Lung (tissue), 12 donors: ENCODE data around the gene NCL. TPM values are rescaled to one million over a fixed set of nuclear protein-coding genes. Genes with fewer than 3 reads are reported as not detected.

Experiments used
- ATAC-seq: fragments of 200-7000 bp; cut with Tn5 transposase; one replicate; pipeline ENCODE4 v1.9.1; 2020; ENCODE audit warnings: moderate number of reproducible peaks; ENCODE audit not compliant: insufficient read depth, low FRiP score
- DNase-seq, 3 donors: peaks; one replicate each; pipeline ENCODE4 v3.0.0-alpha.2; 2013 to 2017
- H3K27ac ChIP-seq, 2 donors: one replicate each; pipeline ENCODE4 v1.5.1; 2013; ENCODE audit warnings: mild to moderate bottlenecking in 2 of 2, moderate library complexity in 2 of 2, control low read depth in 1 of 2, inconsistent platforms in 1 of 2, low read depth in 1 of 2, low read length in 1 of 2
- H3K27me3 ChIP-seq, 3 donors: one replicate each; pipeline ENCODE4 v1.5.1; 2013; ENCODE audit warnings: low read length in 2 of 3; ENCODE audit not compliant: control insufficient read depth in 3 of 3, insufficient read depth in 3 of 3
- H3K36me3 ChIP-seq, 4 donors: one replicate each; pipeline ENCODE4 v1.5.1; 2013; ENCODE audit warnings: low read length in 4 of 4, mild to moderate bottlenecking in 1 of 4, moderate library complexity in 1 of 4; ENCODE audit not compliant: control insufficient read depth in 4 of 4, insufficient read depth in 4 of 4
- H3K4me1 ChIP-seq, 5 donors: one replicate each; pipeline ENCODE4 v1.5.1; 2013; ENCODE audit warnings: low read length in 5 of 5, mild to moderate bottlenecking in 2 of 5, moderate library complexity in 1 of 5; ENCODE audit not compliant: control insufficient read depth in 5 of 5, insufficient read depth in 5 of 5
- H3K4me3 ChIP-seq: one replicate; pipeline ENCODE4 v1.5.1; 2013; ENCODE audit warnings: mild to moderate bottlenecking, control low read depth, moderate library complexity
- H3K9ac ChIP-seq, 2 donors: one replicate each; pipeline ENCODE4 v1.5.1; 2013; ENCODE audit warnings: low read length in 2 of 2, control low read depth in 1 of 2; ENCODE audit not compliant: insufficient read depth in 1 of 2
- H3K9me3 ChIP-seq, 4 donors: one replicate each; pipeline ENCODE4 v1.5.1; 2013; ENCODE audit warnings: low read length in 3 of 4, mild to moderate bottlenecking in 1 of 4, moderate library complexity in 1 of 4; ENCODE audit not compliant: control insufficient read depth in 4 of 4, insufficient read depth in 3 of 4
- WGBS, 2 donors: extraction: QIAGEN DNeasy Blood & Tissue Kit; methylation state at CpG; one replicate each; pipeline ENCODE4 v1.1.7; 2013; 5-methylcytosine and 5-hydroxymethylcytosine counted together
- polyA plus RNA-seq, 2 donors: library from polyadenylated mRNA; stranded (reverse); fragments of 200-250 nt; gene quantifications; one replicate each; pipeline ENCODE4 v1.2.1, GENCODE V29; 2013
- total RNA-seq, 2 donors: library from RNA; depleted of rRNA in 1 of 2; stranded (reverse); fragments of >200 nt in 1 of 2; gene quantifications; one replicate each; pipeline ENCODE4 v1.2.1, GENCODE V29; 2014 to 2021
- TF ChIP-seq, protein P1 (sequence below): IDR thresholded peaks from 2 replicates; pipeline ENCODE4 v1.5.1; 2012; ENCODE audit warnings: mild to moderate bottlenecking; ENCODE audit errors: control extremely low read depth, extremely low read depth
- donor health status: control.
- donor health status: control.
- donor health status: Bipolar disorder and iron deficiency.
- donor health status: healthy.
- donor health status: DM: yes; HTN: yes; CAD: no.

NCL gene
- total and polyA plus RNA-seq, 4 donors, result 144 to 373 (median 331) TPM

DNA sequence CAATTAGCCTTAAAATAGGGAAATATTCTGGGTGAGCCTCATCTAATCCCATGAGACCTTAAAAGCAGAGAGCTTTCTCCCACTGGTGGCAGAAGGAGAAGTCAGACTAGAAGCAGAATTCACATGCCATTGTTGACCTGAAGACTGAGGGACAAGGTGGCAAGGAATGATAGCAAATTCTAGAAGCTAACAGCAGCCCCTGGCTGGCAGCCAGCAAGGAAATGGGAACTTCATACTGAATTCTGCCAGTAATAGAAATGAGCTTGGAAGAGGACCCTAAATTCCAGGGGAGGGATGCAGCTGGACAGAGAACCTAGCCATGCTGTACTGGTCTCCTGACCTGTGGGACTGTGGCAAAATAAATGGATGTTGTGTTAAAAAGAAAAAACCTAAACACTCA lies 49.3 kb downstream of the NCL start:
- peaks cover 0 to 12% (median 3%) of the 10 kb centered on the region in 5 donors for H3K4me1 ChIP-seq
- H3K27me3 ChIP-seq, result peaks cover 0 to 7% (median 0%) of the 10 kb centered on the region in 3 donors
- DNase-seq, result no peak
- H3K9ac ChIP-seq, result no peak overlapping the region
- TF ChIP-seq, protein P1, sequence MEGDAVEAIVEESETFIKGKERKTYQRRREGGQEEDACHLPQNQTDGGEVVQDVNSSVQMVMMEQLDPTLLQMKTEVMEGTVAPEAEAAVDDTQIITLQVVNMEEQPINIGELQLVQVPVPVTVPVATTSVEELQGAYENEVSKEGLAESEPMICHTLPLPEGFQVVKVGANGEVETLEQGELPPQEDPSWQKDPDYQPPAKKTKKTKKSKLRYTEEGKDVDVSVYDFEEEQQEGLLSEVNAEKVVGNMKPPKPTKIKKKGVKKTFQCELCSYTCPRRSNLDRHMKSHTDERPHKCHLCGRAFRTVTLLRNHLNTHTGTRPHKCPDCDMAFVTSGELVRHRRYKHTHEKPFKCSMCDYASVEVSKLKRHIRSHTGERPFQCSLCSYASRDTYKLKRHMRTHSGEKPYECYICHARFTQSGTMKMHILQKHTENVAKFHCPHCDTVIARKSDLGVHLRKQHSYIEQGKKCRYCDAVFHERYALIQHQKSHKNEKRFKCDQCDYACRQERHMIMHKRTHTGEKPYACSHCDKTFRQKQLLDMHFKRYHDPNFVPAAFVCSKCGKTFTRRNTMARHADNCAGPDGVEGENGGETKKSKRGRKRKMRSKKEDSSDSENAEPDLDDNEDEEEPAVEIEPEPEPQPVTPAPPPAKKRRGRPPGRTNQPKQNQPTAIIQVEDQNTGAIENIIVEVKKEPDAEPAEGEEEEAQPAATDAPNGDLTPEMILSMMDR, result no peak
- no peak for ATAC-seq
- H3K4me3 ChIP-seq, result no peak overlapping the region
- no peaks in the 10 kb centered on the region for H3K36me3 ChIP-seq
- no peak overlapping the region for H3K27ac ChIP-seq
- H3K9me3 ChIP-seq, result peaks cover 0 to 3% (median 0%) of the 10 kb centered on the region in 4 donors

DNA sequence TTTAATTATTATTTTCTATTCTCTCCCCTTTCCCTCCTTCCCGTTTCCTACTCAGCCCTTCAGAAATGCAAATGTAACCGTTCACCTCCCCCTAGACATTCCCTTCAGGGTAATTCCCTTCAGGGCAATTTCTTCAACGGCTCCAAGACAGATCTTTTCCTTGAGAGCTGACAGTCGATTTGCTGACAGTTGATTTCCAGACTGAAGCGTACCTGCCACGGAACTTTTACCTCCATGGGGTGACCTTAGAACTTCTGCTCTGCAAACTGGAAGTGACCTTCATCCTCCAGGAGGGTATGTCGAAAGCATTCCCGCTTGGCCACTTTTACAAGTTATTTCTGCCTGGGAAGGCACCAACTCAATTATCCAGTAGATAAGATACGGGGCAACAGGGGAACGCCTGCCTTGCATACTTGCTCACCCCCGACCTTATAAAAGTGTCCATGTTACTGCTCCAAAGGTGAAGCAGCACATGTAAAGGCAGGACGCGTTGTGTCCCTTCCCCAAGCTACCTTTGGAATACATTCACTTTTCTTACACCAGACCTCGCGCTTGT lies 50.3 kb downstream of the NCL start:
- 73 to 83% methylated on average over 15 of the region's 15 CpGs for WGBS, 2 donors
- peaks cover 0 to 12% (median 3%) of the 10 kb centered on the region in 5 donors for H3K4me1 ChIP-seq
- H3K36me3 ChIP-seq, result no peaks in the 10 kb centered on the region
- H3K4me3 ChIP-seq, result no peak overlapping the region
- H3K9me3 ChIP-seq, result peaks cover 0 to 6% (median 0%) of the 10 kb centered on the region in 4 donors
- no peak overlapping the region for H3K27ac ChIP-seq
- ATAC-seq, result no peak
- TF ChIP-seq, protein P1, result no peak
- peaks cover 0 to 7% (median 0%) of the 10 kb centered on the region in 3 donors for H3K27me3 ChIP-seq
- no peak for DNase-seq
- H3K9ac ChIP-seq, result no peak overlapping the region

DNA sequence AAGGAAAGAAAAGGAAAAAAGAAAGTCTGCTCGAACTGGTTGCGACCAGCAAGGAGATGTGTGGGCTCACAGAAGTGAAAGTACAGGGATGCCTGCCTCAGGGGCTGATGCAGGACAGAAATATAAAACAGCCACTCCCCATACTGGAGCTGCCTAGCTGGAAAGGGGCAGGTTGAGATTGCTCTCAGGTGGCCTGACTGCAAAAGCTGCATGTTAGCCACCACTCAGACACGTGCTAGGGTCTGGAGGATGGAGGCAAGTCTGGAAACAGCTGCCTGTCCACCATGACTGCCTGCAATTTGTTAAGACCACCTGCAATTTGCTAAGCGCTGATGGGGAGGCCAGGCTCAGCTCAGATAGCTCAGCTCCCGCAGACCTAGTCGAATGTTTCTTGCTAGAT lies 50.8 kb downstream of the NCL start:
- H3K4me1 ChIP-seq, result peaks cover 0 to 12% (median 3%) of the 10 kb centered on the region in 5 donors
- H3K9ac ChIP-seq, result no peak overlapping the region
- WGBS, 2 donors, result 90 to 93% methylated on average over 6 of the region's 6 CpGs
- ATAC-seq (no peak), DNase-seq (no peak)
- no peaks in the 10 kb centered on the region for H3K36me3 ChIP-seq
- TF ChIP-seq, protein P1, result no peak
- H3K27ac ChIP-seq, result no peak overlapping the region
- H3K27me3 ChIP-seq, result peaks cover 0 to 7% (median 0%) of the 10 kb centered on the region in 3 donors
- peaks cover 0 to 6% (median 0%) of the 10 kb centered on the region in 4 donors for H3K9me3 ChIP-seq
- no peak overlapping the region for H3K4me3 ChIP-seq

DNA sequence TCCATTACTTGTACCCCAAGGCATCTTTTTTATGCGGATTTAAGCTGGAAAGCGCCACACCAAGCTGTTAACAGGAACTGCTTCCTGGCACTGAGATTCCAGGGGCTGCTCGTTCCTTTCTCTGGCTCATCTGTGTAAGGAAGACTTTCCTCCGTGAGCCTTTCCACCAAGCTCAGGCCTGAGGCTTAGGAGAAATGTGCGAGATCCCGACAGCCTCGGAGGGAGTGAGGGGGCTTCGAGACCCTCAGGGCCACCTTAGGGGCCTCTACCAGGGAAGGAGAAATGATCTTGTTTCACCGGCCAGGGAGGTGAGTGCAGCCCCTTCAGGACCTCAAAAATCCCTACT lies 51.7 kb downstream of the NCL start:
- DNase-seq (no peak), ATAC-seq (no peak)
- Histone ChIP-seq H3K36me3 (no peaks in the 10 kb centered on the region), H3K9me3 (peaks cover 0 to 6% (median 0%) of the 10 kb centered on the region in 4 donors), H3K9ac (peak overlapping the region in 1 of 2 donors; percentile 58), H3K4me1 (peaks cover 0 to 12% (median 3%) of the 10 kb centered on the region in 5 donors), H3K27ac (no peak overlapping the region), H3K4me3 (no peak overlapping the region), H3K27me3 (peaks cover 0 to 7% (median 0%) of the 10 kb centered on the region in 3 donors)
- WGBS, 2 donors, result 43 to 56% methylated on average over 9 of the region's 9 CpGs
- TF ChIP-seq, protein P1, result no peak
